Astrocyte of the cerebellum (primary cell): ENCODE data around the gene STARD7.
"Not testable (repeated sequence)": the region's sequence is repeated elsewhere in the genome, so short reads cannot be mapped to it uniquely, and the experiment has no call there.

Source experiments
- DNase-seq: peaks from one replicate; pipeline ENCODE4 v3.0.0-alpha.2; 2011; ENCODE audit warnings: low read depth
- H3K4me3 ChIP-seq: 2 replicates; pipeline ENCODE4 v1.5.1; 2011; ENCODE audit warnings: mild to moderate bottlenecking, low read depth, low read length, moderate library complexity
- in situ Hi-C: cut with HindIII; loops from 2 replicates; pipeline ENCODE4 v1.10.0; 2017; ENCODE audit warnings: low sequenced_read_pairs
- TF ChIP-seq, protein P1 (sequence below): IDR thresholded peaks from 2 replicates; pipeline ENCODE4 v1.5.1; 2012; ENCODE audit warnings: low read length, low read depth, moderate library complexity, mild to moderate bottlenecking; ENCODE audit errors: missing control alignments

STARD7 gene

DNA sequence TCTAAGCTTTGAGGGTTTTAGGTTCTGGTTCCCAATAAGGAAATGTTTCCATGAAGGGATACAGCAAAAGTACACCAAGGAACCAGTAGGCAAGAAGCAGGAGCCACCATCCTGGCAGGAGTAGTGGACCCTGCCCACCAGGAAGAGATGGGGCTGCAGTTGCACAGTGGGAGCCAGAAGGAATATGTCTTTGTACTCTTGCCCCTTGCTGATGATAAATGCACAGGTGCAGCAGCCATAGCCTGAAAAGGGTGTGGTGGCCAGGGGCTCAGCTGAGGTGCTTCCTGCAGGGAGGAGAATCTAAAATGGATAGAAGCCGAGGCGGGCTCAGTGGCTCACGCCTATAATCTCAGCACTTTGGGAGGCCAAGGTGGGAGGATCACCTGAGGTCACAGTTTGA is 29.6 kb upstream of the STARD7 start:
- TF ChIP-seq, protein P1, sequence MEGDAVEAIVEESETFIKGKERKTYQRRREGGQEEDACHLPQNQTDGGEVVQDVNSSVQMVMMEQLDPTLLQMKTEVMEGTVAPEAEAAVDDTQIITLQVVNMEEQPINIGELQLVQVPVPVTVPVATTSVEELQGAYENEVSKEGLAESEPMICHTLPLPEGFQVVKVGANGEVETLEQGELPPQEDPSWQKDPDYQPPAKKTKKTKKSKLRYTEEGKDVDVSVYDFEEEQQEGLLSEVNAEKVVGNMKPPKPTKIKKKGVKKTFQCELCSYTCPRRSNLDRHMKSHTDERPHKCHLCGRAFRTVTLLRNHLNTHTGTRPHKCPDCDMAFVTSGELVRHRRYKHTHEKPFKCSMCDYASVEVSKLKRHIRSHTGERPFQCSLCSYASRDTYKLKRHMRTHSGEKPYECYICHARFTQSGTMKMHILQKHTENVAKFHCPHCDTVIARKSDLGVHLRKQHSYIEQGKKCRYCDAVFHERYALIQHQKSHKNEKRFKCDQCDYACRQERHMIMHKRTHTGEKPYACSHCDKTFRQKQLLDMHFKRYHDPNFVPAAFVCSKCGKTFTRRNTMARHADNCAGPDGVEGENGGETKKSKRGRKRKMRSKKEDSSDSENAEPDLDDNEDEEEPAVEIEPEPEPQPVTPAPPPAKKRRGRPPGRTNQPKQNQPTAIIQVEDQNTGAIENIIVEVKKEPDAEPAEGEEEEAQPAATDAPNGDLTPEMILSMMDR: no peak
- H3K4me3 ChIP-seq: no peak overlapping the region
- in situ Hi-C loops: no loop called here
- DNase-seq: no peak

DNA sequence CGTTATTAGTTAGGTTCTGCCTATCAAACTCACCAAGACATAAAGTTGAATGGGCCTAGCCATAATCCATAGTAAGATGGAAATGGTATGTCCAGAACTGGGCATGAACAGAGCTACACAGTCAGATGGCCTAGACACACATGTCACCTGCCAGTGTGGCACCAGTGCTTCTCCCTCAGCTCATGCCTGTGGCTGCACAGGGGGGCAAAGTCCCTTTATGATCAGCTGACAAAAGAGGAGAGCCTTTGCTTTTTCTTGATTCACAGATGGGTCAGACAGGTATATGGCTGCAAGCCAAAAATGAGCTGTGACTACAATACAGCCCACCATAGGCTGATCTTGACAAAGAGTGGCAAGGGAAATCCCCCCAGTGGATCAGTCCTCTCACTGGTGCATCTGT is 28.3 kb upstream of the STARD7 start:
- DNase-seq: no peak
- H3K4me3 ChIP-seq: no peak overlapping the region
- in situ Hi-C loops: no loop called here
- TF ChIP-seq, protein P1: no peak

DNA sequence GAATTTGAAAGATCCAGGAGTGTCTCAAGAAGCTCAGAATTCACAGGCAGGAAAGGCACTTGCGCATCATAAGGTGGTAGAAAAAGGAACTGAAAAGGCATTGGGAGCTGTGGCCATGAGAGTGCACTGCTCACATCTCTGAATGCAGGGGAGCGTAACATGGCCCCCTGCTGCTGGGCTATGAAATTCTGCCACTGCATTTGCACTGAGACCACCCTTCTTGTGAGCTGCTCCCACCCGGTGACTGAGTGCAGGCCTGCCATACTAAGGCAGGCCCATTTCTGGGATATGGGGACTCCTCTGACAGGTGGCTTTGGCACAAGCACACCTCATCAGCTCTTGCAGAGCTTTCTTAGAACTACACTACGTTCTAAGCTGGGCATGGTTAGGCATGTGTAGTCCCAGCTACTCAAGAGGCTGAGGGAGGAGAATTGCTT is 25.3 kb upstream of the STARD7 start:
- DNase-seq: no peak
- TF ChIP-seq, protein P1: no peak
- no peak overlapping the region for H3K4me3 ChIP-seq
- in situ Hi-C loops: no loop called here

DNA sequence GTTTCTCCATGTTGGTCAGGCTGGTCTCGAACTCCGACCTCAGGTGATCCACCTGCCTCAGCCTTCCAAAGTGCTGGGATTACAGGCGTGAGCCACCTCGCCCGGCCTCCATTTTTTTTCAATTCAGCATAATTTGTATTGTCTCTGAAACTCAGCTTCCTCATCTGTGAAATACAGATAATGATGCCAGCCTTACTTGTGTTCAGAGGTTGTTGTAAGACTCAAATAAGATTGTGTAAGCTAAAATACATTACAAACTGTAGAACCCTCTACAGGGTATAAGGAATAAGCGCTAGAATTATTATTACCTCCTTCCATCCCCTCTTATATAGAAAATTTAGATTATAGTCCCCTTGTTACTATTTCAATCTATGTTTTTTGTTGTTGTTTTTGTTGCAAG is 24.8 kb upstream of the STARD7 start:
- in situ Hi-C loops: no loop called here
- H3K4me3 ChIP-seq: no peak overlapping the region
- TF ChIP-seq, protein P1: no peak
- DNase-seq: no peak

DNA sequence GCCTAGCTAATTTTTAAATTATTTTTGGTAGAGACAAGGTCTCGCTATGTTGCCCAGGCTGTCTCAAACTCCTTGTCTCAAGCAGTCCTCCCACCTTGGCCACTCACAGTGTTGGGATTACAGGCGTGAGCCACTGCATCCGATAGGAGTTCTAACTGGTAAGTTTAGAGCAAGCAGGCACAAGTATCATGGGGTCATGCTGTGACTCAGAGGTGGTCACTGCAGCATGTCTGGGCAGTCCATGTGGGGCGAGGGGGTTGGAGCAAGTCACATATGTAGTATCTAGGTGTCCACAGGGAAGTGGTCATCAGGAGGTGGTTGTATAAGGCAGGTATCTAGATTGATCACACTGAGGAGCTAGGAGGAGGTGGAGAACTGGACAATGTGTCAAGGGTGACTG is 22.7 kb upstream of the STARD7 start:
- DNase-seq: no peak
- TF ChIP-seq, protein P1: no peak
- no peak overlapping the region for H3K4me3 ChIP-seq
- in situ Hi-C loops: no loop called here

DNA sequence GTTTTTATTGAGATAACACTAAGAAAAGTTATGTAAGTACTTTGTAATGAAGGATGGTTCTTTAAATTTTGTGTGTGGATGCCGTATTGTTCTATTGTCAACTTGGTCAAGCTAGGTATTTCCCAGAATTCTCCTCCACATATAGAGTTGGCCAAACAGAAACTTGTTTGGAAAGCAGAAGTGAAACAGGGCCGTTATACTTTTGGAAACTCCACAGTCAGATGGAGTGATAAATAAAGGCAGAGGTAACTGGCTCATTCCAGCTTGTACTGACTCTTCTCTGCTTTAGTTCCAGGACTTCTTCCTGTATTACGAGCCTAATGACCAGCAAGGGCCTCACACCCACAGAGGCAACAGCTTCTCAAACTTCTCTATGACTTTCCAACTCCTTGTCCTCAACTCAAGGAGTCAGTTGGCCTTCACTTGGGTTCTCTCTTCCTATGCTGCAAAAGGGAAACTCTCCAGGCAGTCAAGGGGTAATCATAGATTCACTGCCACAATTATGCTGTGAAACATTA is 16.4 kb upstream of the STARD7 start:
- TF ChIP-seq, protein P1: no peak
- no peak overlapping the region for H3K4me3 ChIP-seq
- DNase-seq: no peak
- in situ Hi-C loops: no loop called here

DNA sequence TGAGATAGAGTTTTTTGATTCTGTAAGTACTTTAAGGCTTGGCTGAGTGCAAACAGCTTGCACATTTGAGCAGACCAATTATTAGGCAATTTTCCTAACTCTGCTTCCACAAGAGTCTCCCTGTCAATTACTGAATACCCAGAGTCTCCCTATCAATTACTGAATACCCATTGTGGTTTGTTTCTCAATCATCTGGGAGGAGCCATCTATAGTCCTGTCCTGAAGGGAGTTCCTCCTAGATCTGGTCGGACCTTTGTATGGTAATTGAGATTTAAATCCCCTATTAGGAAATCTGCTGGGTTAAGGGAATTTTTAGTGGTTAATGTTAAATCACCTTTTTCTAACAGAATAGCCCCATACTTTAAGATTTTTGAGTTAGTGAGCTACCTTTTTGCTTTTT is 12.5 kb upstream of the STARD7 start:
- in situ Hi-C loops, DNase-seq, H3K4me3 ChIP-seq: not testable (repeated sequence)

DNA sequence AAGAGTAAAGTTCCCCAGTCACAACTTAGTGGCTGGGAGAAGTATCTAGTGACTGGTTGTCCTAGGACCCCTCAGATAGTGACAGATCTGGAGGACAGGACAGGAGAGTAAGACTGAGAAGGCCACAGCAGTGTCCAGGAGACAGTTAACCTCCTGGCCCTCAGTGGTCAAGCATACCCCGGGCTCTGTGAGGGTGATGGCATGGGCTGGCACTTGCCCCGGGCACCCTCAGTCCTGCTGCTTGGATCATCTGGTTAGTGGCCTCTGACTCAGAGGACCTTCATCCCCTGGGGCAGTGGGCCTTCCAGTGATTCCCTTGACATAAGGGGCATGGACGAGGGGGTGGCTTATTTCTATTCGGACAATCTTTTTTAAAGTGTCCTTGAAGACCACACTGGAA is 11.3 kb upstream of the STARD7 start:
- DNase-seq, in situ Hi-C loops, H3K4me3 ChIP-seq: not testable (repeated sequence)
